GM20431 (cell line): ENCODE measurements around the gene PCARE.
"Not testable (repeated sequence)": the region's sequence is repeated elsewhere in the genome, so short reads cannot be mapped to it uniquely, and the experiment has no call there.

Experiments
- in situ Hi-C: fragments of 300-500 bp; cut with MseI, MboI; formaldehyde crosslinking; loops from one replicate; pipeline ENCODE4 v1.15.0; 2020; ENCODE audit warnings: low sequenced_read_pairs; ENCODE audit not compliant: unreplicated experiment

Gene PCARE

DNA sequence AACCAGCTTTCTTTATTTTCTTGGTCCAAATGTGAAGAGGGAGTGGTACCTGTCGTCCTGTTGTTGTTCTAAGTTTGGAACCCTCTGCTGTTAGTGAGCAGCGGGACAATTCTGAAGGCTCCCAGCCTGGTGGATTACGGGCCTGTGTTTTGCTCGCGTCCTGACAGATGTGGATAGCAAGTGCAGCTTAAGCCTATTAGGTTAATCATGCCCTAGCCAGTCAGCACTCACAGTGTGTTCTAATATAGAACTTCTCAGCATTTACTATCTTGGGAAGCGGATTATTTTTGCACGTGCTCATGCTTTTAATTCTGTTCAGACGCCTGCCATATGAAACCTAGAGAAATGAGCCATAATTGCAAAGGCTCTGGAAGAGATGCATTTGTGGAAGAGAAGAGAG is at the start of gene PCARE:
PCARE (minus strand) TSS at position 113 of the 400 bp plus-strand sequence. CDS start 262 bp downstream, outside the sequence.
- in situ Hi-C loops = no loop called here

- in situ Hi-C loops = no loop called here
Measured at GRCh38 chr2:29123617-29124349, 49.5 kb upstream of the PCARE start.

- in situ Hi-C loops = no loop called here
Measured at GRCh38 chr2:29120846-29121245, 46.5 kb upstream of the PCARE start.

DNA sequence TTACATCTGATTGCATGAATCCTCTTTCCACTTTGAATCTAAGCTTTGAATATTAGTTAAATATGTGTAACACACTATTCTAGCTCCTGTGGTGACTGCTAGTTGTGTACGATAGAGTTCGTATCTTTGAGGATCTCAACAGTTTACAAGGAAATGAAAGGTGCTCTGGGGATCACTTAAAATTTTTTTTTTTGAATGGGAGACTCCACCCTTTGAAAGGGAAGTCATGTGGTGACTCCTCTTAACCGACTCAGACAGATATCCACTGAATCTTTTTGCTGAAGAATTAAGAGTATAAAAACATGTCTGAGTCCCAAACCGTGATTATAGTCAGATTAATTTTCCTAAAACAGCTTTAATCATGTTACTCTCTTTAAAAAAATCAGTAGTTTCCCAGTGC is 44.9 kb upstream of the PCARE start:
- in situ Hi-C loops = no loop called here

DNA sequence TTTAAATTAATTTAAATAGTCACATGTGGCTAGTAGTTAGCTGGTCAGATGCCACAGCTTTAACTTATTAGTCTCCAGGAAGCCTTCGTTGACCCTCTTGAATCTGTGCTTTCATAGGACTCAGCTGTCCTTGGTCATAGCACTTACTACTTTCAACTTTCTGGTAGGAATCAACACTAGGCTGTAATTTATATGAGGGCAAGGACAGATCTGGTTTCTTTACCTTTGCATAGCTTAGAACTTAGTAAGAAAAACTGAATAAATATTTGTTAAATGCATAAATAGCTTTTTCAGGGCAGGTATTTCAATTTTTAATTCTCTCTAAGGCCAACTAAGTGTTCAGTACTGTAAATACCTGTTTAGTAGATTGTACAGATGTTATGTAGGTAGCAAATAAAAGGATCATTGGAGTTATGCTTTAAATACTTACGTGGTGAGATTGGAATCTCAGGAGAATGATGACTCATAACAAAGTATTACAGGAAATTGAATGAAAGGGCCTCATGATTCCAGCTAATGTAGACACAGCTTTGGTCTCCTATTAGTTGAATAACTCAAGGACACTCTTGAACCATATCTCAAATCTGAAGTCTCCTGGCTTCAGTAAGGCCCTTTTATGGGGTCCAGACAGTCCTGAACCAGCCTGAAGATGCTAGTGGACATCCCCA is 43.4 kb upstream of the PCARE start:
- in situ Hi-C loops = no loop called here

- in situ Hi-C loops = no loop called here
Measured at GRCh38 chr2:29115797-29116781, 41.8 kb upstream of the PCARE start.

GRCh38 chr2:29114946-29115609 is 40.8 kb upstream of the PCARE start, which contains the start of gene CLIP4:
Gene CLIP4 (plus strand): TSS chr2:29115415. CDS start chr2:29121389, 5,974 bp downstream.
- in situ Hi-C loops = no loop called here

DNA sequence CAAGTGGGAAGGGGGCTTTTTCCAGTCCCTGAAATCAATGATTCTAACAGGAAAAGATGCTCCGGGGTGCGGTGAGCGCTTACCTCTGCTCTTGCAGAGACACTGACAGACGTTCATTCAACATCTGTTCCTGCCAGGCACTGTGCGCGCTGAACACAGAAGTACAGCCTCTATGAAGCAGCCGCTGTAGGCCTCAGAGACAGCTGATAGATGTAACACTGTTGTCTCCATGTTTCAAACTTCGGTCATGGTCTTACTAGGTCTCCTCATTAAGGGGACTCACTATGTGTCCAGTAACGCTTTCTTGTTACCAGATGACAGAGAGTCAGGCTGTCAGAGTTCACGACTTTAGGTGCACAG is 40.2 kb upstream of the PCARE start:
- in situ Hi-C loops = no loop called here

DNA sequence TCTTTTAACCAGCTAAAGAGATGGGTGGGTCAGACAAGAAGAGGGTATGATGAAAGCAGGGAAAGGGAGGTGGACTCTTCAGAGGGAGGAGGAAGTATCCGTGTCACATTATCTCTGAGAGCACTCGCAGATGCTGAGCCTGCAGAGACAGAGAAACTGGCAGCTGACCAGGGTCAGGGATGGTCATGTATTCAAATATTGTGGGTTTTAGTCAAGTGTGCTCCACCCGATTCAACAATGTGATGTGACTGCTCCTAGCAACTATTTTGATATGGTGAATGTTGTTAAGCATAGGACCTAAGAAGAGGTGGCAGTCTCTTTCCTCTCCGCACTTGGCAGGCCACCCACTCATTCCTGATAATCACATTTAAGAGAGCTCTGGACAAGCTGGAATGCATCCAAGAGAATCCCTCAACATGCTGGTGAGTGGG is 39.6 kb upstream of the PCARE start:
- in situ Hi-C loops = no loop called here

- in situ Hi-C loops = no loop called here
Measured at GRCh38 chr2:29113027-29113686, 38.8 kb upstream of the PCARE start.

DNA sequence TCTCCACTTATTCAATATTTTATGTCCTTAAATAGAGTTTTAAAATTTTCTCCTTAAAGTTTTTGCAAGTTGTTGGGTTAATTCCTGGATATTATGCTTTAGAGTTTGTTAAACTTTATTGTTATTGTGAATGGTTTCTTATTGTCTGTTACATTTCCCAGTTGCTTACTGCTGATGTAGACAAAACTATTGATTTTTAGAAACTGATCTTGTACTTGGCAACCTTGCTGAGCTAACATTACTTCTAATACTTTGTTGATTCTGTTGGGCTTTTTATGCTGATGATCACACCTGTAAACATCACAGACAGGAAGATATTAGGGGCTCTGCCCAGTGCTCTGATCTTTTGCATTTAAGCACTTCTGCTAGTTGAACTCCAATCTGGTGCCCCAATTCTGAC is 38.1 kb upstream of the PCARE start:
- in situ Hi-C loops = no loop called here

- in situ Hi-C loops = no loop called here
Measured at GRCh38 chr2:29110916-29111535, 36.7 kb upstream of the PCARE start.

DNA sequence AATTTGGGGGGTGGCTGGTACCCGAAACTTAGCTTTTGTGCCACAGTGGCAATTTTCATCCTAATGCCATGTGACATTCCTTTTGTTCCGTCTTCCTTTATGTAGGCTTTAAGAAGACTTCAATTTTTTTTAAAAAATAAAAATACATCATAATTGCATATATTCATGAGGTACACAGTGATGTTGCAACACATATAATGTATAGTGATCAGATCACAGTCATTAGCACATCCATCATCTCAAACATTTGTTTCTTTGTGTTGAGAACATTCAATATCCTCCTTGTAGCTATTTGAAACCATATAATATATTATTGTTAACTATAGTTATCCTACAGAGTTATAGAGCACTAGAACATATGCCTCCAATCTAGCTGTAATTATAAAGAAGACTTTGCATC is 34.9 kb upstream of the PCARE start:
- in situ Hi-C loops = no loop called here

- in situ Hi-C loops = no loop called here
Measured at GRCh38 chr2:29108225-29108624, 33.9 kb upstream of the PCARE start.

DNA sequence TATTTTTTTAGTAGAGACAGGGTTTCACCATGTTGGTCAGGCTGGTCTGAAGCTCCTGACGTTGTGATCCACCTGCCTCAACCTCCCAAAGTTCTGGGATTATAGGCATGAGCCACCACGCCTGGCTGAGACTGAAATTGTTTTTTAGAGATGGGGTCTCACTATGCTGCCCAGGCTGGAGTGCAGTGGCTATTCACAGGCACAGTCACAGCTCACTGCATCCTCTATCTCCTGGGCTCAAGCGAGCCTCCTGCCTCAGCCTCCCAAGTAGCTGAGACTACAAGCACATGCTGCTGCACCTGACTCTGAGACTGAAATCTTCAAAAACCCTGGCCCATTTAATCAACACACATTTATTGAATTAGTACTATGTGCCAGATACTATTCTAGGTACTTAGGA is 33.2 kb upstream of the PCARE start:
- in situ Hi-C loops = not testable (repeated sequence)

DNA sequence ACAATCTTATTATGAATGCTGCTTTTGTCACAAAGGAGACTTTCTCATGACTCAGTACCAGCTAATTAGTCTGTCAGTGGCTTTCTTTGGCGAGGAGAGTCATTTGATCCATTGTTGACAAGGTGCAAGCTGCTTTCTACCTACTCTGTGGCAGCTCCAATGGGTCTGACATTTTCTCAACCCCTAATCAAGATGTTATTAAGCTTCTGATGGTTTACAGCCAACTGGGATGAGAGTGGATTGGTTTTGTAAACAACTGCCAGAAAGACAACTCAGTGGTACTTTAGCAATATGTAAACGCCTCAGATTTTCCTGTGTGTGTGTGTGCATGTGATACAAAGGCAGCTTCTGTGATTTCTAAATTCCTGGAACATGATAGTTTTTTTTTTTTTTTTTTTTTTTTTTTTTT is 32.7 kb upstream of the PCARE start:
- in situ Hi-C loops = no loop called here

DNA sequence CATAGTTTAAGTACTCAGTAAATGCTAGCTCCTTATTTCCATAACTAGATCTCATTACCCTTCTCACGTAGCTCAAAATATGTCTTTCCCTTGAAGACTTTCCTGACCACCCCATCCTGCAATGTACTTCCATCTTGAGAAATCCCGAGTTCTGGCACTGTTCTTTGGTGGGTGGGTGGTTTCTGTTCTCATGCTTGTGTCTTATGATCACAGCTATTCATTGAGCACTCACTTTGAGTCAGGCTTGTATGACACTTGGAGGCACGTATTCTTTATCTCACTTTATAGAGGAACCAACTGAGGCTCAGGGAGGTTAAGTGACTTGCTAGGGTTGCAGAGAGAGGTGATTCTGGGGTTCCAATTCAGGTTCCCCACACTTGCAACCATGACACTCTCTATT is 31.9 kb upstream of the PCARE start:
- in situ Hi-C loops = no loop called here

GRCh38 chr2:29105375-29105774 is 31.1 kb upstream of the PCARE start:
- in situ Hi-C loops = no loop called here

DNA sequence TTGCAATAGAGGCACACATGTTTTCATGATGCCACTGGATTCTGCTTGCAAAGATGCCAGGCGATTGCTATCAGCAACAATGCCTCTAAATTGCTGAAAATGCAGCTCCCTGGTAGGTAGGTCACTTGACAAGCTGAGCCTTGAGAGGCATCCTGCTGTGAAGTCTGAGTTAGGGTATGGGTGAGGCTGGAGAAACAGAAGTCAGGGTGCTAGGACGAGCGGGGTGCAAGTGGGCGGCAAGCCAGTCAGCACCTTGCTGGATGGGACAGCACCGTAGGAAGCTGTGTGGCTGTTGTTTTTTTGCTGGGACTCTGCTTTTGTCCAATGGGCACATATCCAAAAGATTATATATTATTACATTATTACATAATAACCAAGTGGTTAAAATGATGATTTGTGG is 30.4 kb upstream of the PCARE start:
- in situ Hi-C loops = no loop called here
